Measurements from ENCODE around the gene BCL3.

BCL3 gene

DNA sequence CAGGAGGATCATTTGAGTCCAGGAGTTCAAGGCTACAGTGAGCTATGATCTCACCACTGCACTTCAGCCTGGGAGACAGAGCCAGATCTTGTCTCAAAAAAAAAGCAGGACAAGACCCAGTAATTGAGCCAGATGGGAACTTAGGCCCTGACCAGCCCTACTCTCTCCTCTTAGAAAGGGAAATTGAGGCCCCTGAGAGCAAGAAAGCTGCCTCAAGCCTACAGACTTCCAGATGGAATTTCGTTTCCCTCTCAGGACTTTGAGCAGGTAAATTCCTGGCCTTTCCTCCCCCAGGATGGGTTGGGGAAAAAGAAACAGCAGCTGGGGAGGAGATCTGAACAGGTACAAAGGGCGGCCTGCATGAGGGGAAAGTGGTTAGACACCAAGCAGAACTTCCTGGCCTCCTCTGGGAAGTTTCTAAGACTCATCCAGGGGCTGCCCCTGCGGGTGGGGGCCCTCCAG is 3.6 kb upstream of the BCL3 start:
- no peak for DNase-seq

DNA sequence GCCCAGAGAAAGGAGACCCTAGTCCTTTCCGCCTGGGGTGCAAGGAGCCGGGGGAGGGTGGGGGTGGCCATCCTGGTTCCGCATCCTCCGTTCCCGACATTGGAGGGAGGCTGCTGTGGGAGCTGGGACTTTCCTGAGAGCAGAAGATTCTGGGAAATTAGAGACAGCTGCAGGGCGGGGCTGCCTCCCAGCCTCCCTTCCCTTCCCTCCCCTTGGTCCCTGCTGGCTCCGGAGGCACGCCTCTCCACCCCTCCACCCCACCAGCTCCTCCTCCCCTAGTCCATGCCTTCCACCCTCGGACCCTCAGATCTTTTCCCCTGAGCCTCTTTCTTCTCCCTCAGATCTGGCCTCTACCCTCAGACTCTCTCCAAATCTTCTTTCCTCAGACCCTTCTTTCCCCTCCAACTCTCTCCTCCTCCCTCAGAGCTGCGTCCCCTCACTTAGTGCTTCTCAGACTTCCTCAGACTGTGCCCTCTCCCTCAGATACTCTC is 3.1 kb upstream of the BCL3 start:
- no peak for DNase-seq

- DNase-seq = no peak
Measured at GRCh38 chr19:44745887-44746600, 2.5 kb upstream of the BCL3 start.

GRCh38 chr19:44746616-44746945 is 1.9 kb upstream of the BCL3 start:
- DNase-seq = no peak

GRCh38 chr19:44746946-44747738 is 1.4 kb upstream of the BCL3 start:
- DNase-seq = peak; percentile 46

DNA sequence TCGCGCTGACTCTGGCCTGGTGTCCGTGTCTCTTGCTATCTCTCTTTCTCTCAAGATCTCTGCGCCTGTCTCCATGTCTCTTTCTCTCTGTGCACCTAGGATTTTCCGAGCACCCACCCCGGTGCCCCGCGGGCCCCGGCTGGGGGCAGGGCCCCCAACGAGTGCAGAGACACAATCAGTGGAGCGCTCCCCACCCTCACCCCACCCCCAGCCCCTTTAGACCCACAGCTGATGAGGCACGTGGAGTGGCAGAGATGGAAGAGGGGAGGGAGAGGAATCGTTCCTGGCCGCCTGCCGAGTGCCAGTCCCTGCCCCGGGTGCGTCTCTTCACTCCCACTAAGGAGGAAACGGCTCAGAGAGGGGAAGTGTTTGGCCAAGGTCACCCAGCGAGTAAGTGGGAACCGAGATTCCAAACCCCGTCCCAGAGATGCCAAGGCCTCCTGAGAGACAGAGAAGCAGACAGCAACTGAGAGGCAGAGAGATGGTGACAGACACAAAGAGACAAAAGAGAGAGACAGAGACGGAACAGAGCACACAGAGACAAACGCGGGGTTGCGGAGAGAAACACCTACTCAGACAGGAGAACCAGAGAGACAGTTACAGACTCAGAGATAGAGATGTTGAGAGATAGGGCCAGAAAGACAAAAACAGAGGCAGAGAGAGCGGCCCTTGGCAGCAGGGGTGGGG is 626 bp upstream of the BCL3 start:
- DNase-seq = no peak

GRCh38 chr19:44749292-44749691 is 784 bp downstream of the BCL3 start:
- DNase-seq = no peak

DNA sequence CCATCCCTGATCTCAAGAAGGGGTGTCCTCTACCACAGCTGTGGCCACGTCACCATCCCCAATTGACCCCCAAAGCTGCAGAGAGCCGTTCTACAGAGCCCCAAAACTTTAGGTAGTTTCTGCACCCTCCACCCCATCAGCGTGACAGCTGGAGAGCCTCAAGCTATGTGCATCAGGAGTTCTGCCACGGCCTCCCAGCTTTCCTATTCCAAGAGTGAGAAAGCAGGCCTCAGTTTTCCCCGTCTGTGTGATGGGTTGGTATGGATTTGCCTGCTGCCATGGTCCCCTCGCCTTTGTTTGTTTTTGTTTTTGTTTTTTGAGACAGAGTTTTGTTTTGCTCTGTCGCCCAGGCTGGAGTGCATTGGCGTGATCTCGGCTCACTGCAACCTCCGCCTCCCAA is 1.5 kb downstream of the BCL3 start:
- DNase-seq = no peak

DNA sequence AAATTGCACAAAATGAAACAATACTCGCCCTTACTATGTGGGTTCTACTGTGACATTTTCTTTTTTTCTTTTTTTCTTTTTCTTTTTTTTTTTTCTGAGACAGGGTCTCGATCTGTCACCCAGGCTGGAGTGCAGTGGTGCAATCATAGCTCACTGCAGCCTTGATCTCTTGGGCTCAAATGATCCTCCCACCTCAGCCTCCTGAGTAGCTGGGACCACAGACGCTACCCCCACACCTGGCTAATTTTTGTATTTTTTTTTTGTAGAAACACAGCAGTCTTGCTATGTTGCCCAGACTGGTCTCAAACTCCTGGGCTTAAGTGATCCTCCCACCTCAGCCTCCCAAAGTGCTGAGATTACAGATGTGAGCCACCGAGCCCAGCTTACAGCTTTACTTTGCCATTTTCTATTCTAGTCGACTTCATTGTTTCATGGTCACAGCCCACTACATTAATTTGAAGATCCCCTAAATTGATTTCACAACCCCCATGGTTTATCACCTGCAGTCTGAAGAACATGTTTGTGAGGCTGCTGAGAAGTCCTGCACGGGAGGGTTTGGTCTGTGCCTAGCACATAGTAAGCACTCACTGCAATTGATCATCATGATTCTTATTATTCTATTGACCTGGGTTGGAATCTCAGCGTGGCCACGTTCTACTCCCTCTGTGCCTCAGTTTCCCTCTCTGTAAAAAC is 3.8 kb downstream of the BCL3 start:
- no peak for DNase-seq

GRCh38 chr19:44752816-44753625 is 4.5 kb downstream of the BCL3 start:
- peak; percentile 39 for DNase-seq

DNA sequence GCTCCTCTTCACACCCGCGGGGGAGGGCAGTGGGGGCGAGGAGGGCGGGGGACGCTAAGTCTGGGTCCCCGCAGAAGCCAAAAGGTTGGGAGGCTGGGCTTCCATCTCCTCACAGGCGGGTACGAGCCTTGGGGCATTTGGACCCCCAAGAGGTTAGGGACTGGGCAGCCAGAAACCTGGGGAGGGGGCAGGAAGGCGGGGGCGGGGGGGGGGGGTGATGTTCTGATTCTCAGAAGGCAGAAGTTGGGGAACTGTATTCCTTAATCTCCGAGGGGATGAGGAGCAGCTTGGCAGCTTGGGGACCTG is 5.1 kb downstream of the BCL3 start:
- no peak for DNase-seq

- DNase-seq = no peak
Measured at GRCh38 chr19:44753932-44754749, 5.6 kb downstream of the BCL3 start.

DNA sequence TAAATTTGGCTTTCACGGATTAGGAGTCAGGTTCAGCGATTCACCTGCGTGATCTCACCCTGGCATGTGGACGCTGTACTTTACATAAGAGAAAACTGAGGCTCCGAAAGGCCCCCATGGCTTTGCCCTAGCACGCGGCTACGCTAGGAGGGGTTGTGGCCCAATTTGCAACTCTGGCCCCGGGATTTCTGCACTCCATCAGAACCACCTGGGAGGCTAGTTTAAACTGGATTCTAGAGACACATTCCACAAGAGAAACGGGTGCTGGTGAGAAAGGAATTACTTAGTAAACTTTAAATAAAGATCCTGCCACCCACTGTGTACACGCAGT is 6.2 kb downstream of the BCL3 start:
- DNase-seq = no peak

- no peak for DNase-seq
Measured at GRCh38 chr19:44755219-44755618, 6.7 kb downstream of the BCL3 start.

DNA sequence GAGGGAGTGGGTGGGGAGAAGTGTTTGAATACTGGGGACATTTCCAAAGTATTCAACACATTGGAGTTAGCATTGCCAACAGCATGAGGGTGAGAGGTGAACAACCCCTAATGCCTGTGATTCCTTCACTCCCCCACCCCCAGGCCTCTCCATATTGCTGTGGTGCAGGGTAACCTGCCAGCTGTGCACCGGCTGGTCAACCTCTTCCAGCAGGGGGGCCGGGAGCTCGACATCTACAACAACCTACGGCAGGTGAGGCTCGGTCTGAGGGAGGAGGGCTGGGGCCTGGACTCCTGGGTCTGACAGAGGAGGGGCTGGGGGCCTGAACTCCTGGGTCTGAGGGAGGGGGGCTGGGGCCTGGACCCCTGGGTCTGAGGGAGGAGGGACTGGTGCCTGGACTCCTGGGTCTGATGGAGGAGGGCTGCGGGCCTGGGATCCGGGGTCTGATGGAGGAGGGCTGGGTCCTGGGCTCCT is 7.6 kb downstream of the BCL3 start:
- DNase-seq = no peak

- DNase-seq = no peak
Measured at GRCh38 chr19:44757057-44757734, 8.7 kb downstream of the BCL3 start.

DNA sequence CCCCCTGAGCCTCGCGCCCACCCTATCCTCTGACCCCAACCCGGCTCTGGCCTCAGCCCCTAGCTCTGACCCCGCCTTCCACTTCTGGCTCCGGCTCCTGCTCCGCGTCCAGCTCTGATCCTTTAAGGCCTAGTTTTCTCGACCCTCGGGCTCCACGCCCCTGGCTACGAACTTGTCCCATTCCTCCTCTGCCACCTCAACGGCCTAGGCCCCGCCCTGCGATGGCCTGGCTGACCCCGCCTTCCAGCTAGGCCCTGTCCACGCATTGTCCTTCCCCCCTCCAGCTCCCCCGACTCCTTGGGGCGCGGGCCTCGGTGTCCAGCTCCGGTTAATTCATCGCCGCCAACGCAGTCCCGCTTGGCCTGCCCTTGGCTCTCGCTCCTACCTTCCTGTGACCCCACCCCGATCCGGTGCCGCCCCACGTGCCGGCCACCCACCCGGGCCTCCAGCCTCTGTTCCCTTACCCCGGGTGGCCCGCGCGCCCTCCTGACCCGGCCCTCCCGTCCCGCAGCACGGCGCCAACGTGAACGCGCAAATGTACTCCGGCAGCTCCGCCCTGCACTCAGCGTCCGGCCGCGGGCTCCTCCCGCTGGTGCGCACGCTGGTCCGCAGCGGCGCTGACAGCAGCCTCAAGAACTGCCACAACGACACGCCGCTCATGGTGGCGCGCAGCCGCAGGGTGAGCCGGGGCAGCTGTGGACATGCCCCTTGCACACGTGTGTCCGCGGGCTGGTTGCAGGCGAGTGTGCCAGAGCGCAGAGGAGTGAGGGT is 9.4 kb downstream of the BCL3 start:
- DNase-seq = no peak

DNA sequence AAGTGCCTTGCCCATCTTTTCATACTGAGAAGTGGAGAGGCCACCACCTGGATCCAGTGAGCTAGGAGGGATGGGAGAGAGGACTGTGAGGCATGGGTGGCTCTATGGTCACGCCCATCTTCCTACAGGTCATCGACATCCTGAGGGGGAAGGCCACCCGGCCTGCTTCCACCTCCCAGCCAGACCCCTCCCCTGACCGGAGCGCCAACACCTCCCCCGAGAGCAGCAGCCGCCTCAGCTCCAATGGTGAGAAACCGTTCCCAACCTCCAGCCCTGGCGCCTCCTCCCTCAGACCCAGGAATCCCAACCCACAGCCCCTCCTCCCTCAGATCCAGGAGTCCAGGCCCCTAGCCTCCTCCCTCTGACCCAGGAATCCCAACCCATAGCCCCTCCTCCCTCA is 10.1 kb downstream of the BCL3 start:
- no peak for DNase-seq

- no peak for DNase-seq
Measured at GRCh38 chr19:44759083-44759804, 10.7 kb downstream of the BCL3 start.

Measured in NCI-H345 (cell line).